GM10266 (cell line): Measurements from ENCODE around the gene KCTD10.

Source experiments
- DNase-seq: peaks from one replicate; pipeline ENCODE4 v3.0.0; 2012; ENCODE audit errors: extremely low spot score
- CTCF ChIP-seq: IDR thresholded peaks from 2 replicates; pipeline ENCODE4 v1.5.1; 2012; ENCODE audit warnings: mild to moderate bottlenecking, low read depth; ENCODE audit not compliant: control insufficient read depth, insufficient read depth; ENCODE audit errors: missing control alignments

The KCTD10 gene

GRCh38 chr12:109489016-109489954 is 12.2 kb upstream of the KCTD10 start:
- TF ChIP-seq CTCF = no peak
- no peak for DNase-seq

- no peak for TF ChIP-seq CTCF
- DNase-seq = no peak
Measured at GRCh38 chr12:109488051-109488665, 11.1 kb upstream of the KCTD10 start.

- TF ChIP-seq CTCF = no peak
- no peak for DNase-seq
Measured at GRCh38 chr12:109487181-109488050, 10.3 kb upstream of the KCTD10 start.

- TF ChIP-seq CTCF = no peak
- no peak for DNase-seq
Measured at GRCh38 chr12:109485201-109485600, 8.1 kb upstream of the KCTD10 start.

- DNase-seq = no peak
- no peak for TF ChIP-seq CTCF
Measured at GRCh38 chr12:109483346-109483745, 6.2 kb upstream of the KCTD10 start.

- no peak for DNase-seq
- no peak for TF ChIP-seq CTCF
Measured at GRCh38 chr12:109482894-109483293, 5.8 kb upstream of the KCTD10 start.
